NCI-H1105 treated with DMSO at 0.1 percent for 48 hours (cell line): ENCODE results near the gene NGF.

Experiments used
- DNase-seq: peaks from one replicate; lab custom pipeline; 2025; lab: John Stamatoyannopoulos, UW

Gene NGF

GRCh38 chr1:115238336-115239147, 99.5 kb downstream of the NGF start:
- DNase-seq, result peak; percentile 20

GRCh38 chr1:115237507-115237906, 100.5 kb downstream of the NGF start:
- no peak for DNase-seq

GRCh38 chr1:115237023-115237422, 101.0 kb downstream of the NGF start:
- DNase-seq, result no peak
